ACC112 (cell line): ENCODE measurements around the gene VSIG2.

ENCODE experiments used
- H2AFZ ChIP-seq: fragments of 200-600 bp; sonication (generic); one replicate; pipeline ENCODE4 v1.6.0; 2017; ENCODE audit warnings: antibody characterized with exemption, low read length; ENCODE audit not compliant: unreplicated experiment
- H3K27ac ChIP-seq: fragments of 200-600 bp; sonication (generic); 2 replicates; pipeline ENCODE4 v1.5.1; 2014; ENCODE audit warnings: low read depth, mild to moderate bottlenecking, antibody characterized with exemption, low read length, moderate library complexity
- H3K27me3 ChIP-seq: fragments of 200-600 bp; sonication (generic); 2 replicates; pipeline ENCODE4 v1.6.1; 2014; ENCODE audit warnings: mild to moderate bottlenecking, antibody characterized with exemption, low read length, moderate library complexity, mixed read lengths; ENCODE audit not compliant: insufficient read depth
- H3K36me3 ChIP-seq: fragments of 200-600 bp; sonication (generic); 2 replicates; pipeline ENCODE4 v1.6.1; 2016; ENCODE audit warnings: mild to moderate bottlenecking, antibody characterized with exemption, low read length, moderate library complexity, mixed read lengths; ENCODE audit not compliant: insufficient read depth
- H3K4me1 ChIP-seq: fragments of 200-600 bp; sonication (generic); one replicate; pipeline ENCODE4 v1.6.1; 2016; ENCODE audit warnings: low read length, mixed read lengths; ENCODE audit not compliant: insufficient read depth, unreplicated experiment, control insufficient read depth
- H3K4me3 ChIP-seq: fragments of 200-600 bp; sonication (generic); 2 replicates; pipeline ENCODE4 v1.5.1; 2014; ENCODE audit warnings: mild to moderate bottlenecking, low read depth, low read length
- H3K79me2 ChIP-seq: fragments of 200-600 bp; sonication (generic); one replicate; pipeline ENCODE4 v1.6.0; 2016; ENCODE audit warnings: low read length; ENCODE audit not compliant: control insufficient read depth, unreplicated experiment, insufficient read depth

The VSIG2 gene

DNA sequence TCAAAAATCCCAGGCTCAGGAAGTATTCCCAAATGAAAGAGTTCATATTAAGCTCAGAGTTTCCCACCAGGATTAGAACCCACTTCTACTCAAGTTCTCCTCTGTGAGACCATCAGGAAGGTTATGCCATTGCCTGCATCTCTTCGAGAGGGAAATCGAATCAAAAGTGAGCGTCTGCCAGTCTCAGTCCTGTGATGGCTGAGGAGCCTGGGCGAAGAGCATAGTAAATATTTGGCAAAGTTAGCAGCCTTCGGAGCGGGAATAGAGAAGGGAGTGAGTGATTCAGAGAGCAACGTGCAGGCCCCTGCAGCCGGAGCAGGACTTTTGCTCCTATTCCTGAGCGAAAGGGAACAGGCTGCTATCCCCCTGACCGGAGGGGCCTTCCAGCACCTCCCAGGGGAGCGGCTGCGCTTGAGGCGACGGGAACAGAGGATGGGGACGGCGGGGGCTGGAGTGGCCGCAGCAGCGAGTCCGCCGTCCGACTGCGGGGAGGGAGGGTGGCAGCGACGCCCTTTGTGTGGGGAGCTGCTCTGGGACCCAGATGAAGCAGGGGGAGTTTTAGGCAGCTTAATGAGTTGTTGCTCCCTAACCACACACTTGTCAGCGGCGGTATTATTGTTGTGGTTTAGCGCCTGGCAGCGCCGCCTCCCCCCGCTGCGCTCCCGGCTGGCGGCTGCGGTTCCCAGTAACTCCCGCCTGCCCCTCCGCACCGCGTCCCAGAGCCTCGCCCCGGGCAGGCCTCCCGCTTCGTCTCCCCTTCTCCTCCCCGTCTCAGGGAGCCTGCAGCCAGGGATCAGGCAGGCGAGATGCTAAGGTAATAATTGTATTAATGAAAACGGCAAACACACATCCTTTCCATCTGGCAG lies 34.0 kb downstream of the VSIG2 start:
- H3K4me1 ChIP-seq = peaks cover 5% of the 10 kb centered on the region
- peak overlapping the region; percentile 77 for H3K4me3 ChIP-seq
- H3K27ac ChIP-seq = no peak overlapping the region
- peak overlapping the region; percentile 80 for H2AFZ ChIP-seq
- H3K27me3 ChIP-seq = peaks cover 47% of the 10 kb centered on the region
- no peaks in the 10 kb centered on the region for H3K79me2 ChIP-seq
- no peaks in the 10 kb centered on the region for H3K36me3 ChIP-seq

DNA sequence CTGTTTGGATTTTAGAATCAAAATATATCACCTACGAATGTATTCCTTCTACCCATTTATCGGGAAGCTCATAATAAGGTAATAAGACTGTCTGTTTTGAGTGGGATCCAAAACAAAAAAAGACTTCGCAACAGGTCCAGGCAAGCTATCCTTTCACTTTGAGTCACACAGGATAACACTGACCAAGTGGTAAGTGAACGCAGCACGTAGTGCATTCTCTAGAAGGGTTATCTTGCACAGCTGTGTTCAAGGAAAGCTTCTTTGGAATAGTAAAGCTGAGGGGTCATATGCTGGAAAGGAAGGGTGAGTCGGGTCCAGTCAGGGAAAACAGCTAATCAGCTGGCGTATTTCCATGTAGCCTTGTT lies 34.7 kb downstream of the VSIG2 start:
- Histone ChIP-seq H3K36me3 (no peaks in the 10 kb centered on the region), H3K27me3 (peaks cover 40% of the 10 kb centered on the region), H3K4me1 (peaks cover 5% of the 10 kb centered on the region), H3K4me3 (peak overlapping the region; percentile 77), H2AFZ (peak overlapping the region; percentile 80), H3K27ac (no peak overlapping the region), H3K79me2 (no peaks in the 10 kb centered on the region)

DNA sequence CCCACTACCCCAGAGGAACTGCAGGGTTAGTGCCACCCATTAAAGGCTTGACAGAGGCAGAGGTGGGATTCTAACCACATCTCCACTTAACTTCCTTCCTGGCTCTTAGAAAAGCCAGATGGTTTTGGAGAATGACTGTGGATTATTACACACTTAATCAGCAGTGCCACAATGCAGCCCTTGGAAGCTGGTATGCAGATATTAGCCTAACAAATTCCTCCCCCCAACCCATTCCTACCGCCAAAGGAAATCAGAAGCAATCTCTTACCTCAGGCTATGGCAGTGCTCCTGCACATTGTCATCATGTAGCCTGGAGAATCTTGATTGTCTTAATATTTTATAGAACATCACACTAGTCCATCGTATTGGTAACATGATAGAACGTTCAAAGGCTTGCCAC lies 35.5 kb downstream of the VSIG2 start:
- H3K27me3 ChIP-seq = peaks cover 35% of the 10 kb centered on the region
- H2AFZ ChIP-seq = no peak overlapping the region
- no peak overlapping the region for H3K4me3 ChIP-seq
- H3K79me2 ChIP-seq = no peaks in the 10 kb centered on the region
- H3K36me3 ChIP-seq = no peaks in the 10 kb centered on the region
- H3K4me1 ChIP-seq = peaks cover 5% of the 10 kb centered on the region
- no peak overlapping the region for H3K27ac ChIP-seq

DNA sequence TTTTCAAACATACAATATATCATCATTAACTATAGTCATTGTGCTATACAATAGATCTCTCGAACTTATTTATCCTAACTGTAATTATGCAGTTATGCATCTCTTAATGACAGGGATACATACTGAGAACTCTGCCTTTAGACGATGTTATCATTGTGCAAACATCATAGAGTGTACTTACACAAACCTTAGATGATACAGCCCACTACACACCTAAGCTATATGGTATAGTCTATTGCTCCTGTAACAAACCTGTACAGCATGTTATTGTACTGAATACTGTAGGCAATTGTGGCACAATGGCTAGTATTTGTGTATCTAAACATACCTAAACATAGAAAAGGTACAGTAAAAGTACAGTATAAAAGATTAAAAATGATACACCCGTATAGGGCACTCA lies 39.7 kb downstream of the VSIG2 start:
- H3K4me3 ChIP-seq = no peak overlapping the region
- H3K79me2 ChIP-seq = no peaks in the 10 kb centered on the region
- no peaks in the 10 kb centered on the region for H3K36me3 ChIP-seq
- peaks cover under 1% of the 10 kb centered on the region for H3K4me1 ChIP-seq
- no peak overlapping the region for H3K27ac ChIP-seq
- peaks cover 3% of the 10 kb centered on the region; the same call in 1 of the 2 replicates for H3K27me3 ChIP-seq
- no peak overlapping the region for H2AFZ ChIP-seq

DNA sequence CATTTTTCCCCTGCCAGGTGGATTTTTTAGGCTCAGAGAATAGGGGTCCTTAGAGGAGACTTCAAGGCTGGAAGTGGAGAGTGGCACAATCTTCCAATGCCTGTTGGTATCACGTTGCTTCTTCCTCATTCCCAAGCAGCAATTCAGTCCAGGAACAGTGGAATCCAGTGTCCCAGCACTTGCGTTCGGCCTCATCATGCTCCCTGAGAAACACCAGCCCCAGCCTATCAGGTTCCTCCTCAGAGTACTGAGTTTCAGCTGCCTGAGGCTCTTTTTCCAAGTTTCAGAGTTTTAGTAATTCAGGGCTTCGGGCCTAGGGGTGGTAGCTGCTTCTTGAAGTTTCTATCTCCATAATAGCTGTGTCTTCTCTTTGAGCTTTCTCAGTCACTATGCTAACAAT lies 44.2 kb downstream of the VSIG2 start:
- no peaks in the 10 kb centered on the region for H3K36me3 ChIP-seq
- H3K27ac ChIP-seq = no peak overlapping the region
- H3K4me3 ChIP-seq = no peak overlapping the region
- no peaks in the 10 kb centered on the region for H3K4me1 ChIP-seq
- no peak overlapping the region for H2AFZ ChIP-seq
- H3K27me3 ChIP-seq = peaks cover 15% of the 10 kb centered on the region
- no peaks in the 10 kb centered on the region for H3K79me2 ChIP-seq

DNA sequence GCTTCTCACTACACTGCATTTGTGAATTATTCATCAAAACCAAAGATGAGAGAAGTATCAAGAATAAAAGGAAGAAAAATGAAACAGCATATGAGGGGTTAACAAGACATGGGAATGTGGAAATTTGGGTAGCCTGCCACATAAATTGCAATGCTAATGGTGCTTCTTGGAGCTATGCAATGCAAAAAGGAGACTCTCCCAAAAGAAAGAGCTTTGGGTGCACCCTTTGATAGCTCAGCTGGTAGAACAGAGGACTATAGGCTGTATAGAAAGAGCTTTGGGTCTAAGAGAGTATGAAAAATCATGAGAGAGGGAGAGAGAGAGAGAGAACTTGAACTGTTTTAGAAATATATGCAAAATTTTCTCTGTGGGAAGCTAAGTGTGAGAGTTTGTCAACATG lies 52.0 kb downstream of the VSIG2 start:
- Histone ChIP-seq H3K27ac (no peak overlapping the region), H3K27me3 (peaks cover 39% of the 10 kb centered on the region), H3K36me3 (no peaks in the 10 kb centered on the region), H2AFZ (no peak overlapping the region), H3K4me1 (no peaks in the 10 kb centered on the region), H3K4me3 (no peak overlapping the region), H3K79me2 (no peaks in the 10 kb centered on the region)

DNA sequence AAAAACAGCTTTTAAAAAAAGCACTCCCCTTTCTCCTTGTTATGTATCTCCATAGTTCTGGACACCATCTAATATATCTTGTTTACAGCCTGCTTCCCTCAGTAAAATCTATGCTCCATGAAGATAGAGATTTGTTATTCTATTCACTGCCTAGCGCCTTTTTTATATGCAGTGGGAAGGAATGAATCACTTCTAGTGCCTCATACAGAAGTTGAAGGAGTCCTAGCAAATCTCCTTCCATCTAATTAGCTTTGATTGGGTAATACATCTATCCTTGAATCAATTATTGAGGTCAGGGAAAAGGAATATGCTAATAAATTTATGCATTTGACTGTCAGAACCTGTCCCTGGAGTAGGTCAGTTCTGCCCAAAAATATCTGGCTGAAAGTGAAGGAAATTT lies 52.5 kb downstream of the VSIG2 start:
- no peak overlapping the region for H3K27ac ChIP-seq
- H3K36me3 ChIP-seq = no peaks in the 10 kb centered on the region
- no peaks in the 10 kb centered on the region for H3K79me2 ChIP-seq
- H3K4me1 ChIP-seq = no peaks in the 10 kb centered on the region
- H2AFZ ChIP-seq = no peak overlapping the region
- no peak overlapping the region for H3K4me3 ChIP-seq
- peaks cover 39% of the 10 kb centered on the region for H3K27me3 ChIP-seq
